Natural killer cell (primary cell): ENCODE data around the gene TSPAN18. TPM values are rescaled to one million over a fixed set of nuclear protein-coding genes. Genes with fewer than 3 reads are reported as not detected.

ENCODE experiments used
- ATAC-seq, 3 donors: fragments of 150-1000 bp in 2 of 3; fragments of 200-7000 bp in 1 of 3; cut with Tn5 transposase; 1 replicate in 1 of 3; 2 replicates in 2 of 3; pipeline ENCODE4 v1.10.0; 2021; ENCODE audit warnings: mild to moderate bottlenecking in 2 of 3, moderate library complexity in 2 of 3
- DNase-seq, 2 donors: peaks; one replicate each; pipeline versions ENCODE4 v3.0.0 to v3.0.0-alpha.2; 2013 to 2021; ENCODE audit warnings: mixed read lengths in 1 of 2
- H3K27ac ChIP-seq: one replicate; pipeline ENCODE4 v1.5.1; 2013; ENCODE audit warnings: mild to moderate bottlenecking, low read length
- H3K27me3 ChIP-seq: one replicate; pipeline ENCODE4 v1.6.1; 2013; ENCODE audit warnings: low read length; ENCODE audit not compliant: control insufficient read depth, insufficient read depth
- H3K36me3 ChIP-seq: one replicate; pipeline ENCODE4 v1.6.1; 2013; ENCODE audit warnings: low read length; ENCODE audit not compliant: control insufficient read depth, insufficient read depth
- H3K4me1 ChIP-seq: one replicate; pipeline ENCODE4 v1.6.1; 2013; ENCODE audit warnings: low read length; ENCODE audit not compliant: control insufficient read depth, insufficient read depth
- H3K4me3 ChIP-seq: one replicate; pipeline ENCODE4 v1.5.1; 2013; ENCODE audit warnings: low read length
- H3K9me3 ChIP-seq: one replicate; pipeline ENCODE4 v1.6.1; 2013; ENCODE audit warnings: low read length; ENCODE audit not compliant: control insufficient read depth, insufficient read depth
- H3K27ac Mint-ChIP-seq, 2 donors: one replicate each; pipeline ENCODE4 v1.8.0; 2022; ENCODE audit warnings: mild to moderate bottlenecking in 2 of 2, mixed read lengths in 2 of 2, moderate library complexity in 1 of 2
- H3K27me3 Mint-ChIP-seq, 2 donors: one replicate each; pipeline ENCODE4 v1.8.0; 2022; ENCODE audit warnings: low read depth in 2 of 2, mixed read lengths in 2 of 2
- H3K36me3 Mint-ChIP-seq: one replicate; pipeline ENCODE4 v1.8.0; 2022; ENCODE audit warnings: mixed read lengths
- H3K4me1 Mint-ChIP-seq, 2 donors: one replicate each; pipeline ENCODE4 v1.8.0; 2022; ENCODE audit warnings: mixed read lengths in 2 of 2
- H3K4me3 Mint-ChIP-seq: one replicate; pipeline ENCODE4 v1.8.0; 2022; ENCODE audit warnings: mild to moderate bottlenecking, moderate library complexity, mixed read lengths
- H3K9me3 Mint-ChIP-seq, 2 donors: one replicate each; pipeline ENCODE4 v1.8.0; 2022; ENCODE audit warnings: mixed read lengths in 2 of 2
- WGBS: methylation state at CpG from one replicate; pipeline ENCODE4 v1.1.7; 2013; ENCODE audit warnings: missing lambda C conversion rate; ENCODE audit not compliant: insufficient coverage; 5-methylcytosine and 5-hydroxymethylcytosine counted together
- intact Hi-C: fragments of 100-400 bp; cut with micrococcal nuclease; formaldehyde crosslinking; loops from one replicate; pipeline ENCODE4 v1.14.2; 2022
- total RNA-seq, 4 donors: library from RNA; stranded (reverse); fragments of 120-200 nt in 1 of 4; gene quantifications; one replicate each; pipeline versions ENCODE4 v1.2.3 to v1.2.4, GENCODE V29; 2013 to 2022
- TF ChIP-seq, protein P1 (sequence below): fragments of 200-600 bp; IDR thresholded peaks from one replicate; pipeline ENCODE4 v1.8.0; 2022; ENCODE audit warnings: antibody characterized with exemption

The TSPAN18 gene
- total RNA-seq, 3 donors from 2014 or later (not counting 1 experiment from before 2014, with no cell fraction given): 1.9 to 2.4 (median 2.3) TPM

- Histone ChIP-seq H3K4me1 (no peaks in the 10 kb centered on the region), H3K9me3 (no peaks in the 10 kb centered on the region), H3K4me3 (no peak overlapping the region), H3K27ac (no peak overlapping the region), H3K27me3 (no peaks in the 10 kb centered on the region), H3K36me3 (no peaks in the 10 kb centered on the region)
- no peak overlapping the region for H3K4me3 Mint-ChIP-seq
- no peak for ATAC-seq
- intact Hi-C loops: no loop called here
- no peaks in the 10 kb centered on the region for H3K9me3 Mint-ChIP-seq
- H3K27ac Mint-ChIP-seq: no peak overlapping the region
- TF ChIP-seq, protein P1, sequence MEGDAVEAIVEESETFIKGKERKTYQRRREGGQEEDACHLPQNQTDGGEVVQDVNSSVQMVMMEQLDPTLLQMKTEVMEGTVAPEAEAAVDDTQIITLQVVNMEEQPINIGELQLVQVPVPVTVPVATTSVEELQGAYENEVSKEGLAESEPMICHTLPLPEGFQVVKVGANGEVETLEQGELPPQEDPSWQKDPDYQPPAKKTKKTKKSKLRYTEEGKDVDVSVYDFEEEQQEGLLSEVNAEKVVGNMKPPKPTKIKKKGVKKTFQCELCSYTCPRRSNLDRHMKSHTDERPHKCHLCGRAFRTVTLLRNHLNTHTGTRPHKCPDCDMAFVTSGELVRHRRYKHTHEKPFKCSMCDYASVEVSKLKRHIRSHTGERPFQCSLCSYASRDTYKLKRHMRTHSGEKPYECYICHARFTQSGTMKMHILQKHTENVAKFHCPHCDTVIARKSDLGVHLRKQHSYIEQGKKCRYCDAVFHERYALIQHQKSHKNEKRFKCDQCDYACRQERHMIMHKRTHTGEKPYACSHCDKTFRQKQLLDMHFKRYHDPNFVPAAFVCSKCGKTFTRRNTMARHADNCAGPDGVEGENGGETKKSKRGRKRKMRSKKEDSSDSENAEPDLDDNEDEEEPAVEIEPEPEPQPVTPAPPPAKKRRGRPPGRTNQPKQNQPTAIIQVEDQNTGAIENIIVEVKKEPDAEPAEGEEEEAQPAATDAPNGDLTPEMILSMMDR: no peak
- WGBS: 94% methylated on average over 8 of the region's 8 CpGs
- H3K27me3 Mint-ChIP-seq: peaks cover 2 to 7% of the 10 kb centered on the region in 2 donors
- no peaks in the 10 kb centered on the region for H3K36me3 Mint-ChIP-seq
- peaks cover 0 to 4% of the 10 kb centered on the region in 2 donors for H3K4me1 Mint-ChIP-seq
- DNase-seq: no peak
Measured at GRCh38 chr11:44815917-44816456, 89.2 kb downstream of the TSPAN18 start.

- ATAC-seq: no peak
- Histone ChIP-seq H3K4me3 (no peak overlapping the region), H3K36me3 (no peaks in the 10 kb centered on the region), H3K4me1 (no peaks in the 10 kb centered on the region), H3K27me3 (no peaks in the 10 kb centered on the region), H3K9me3 (no peaks in the 10 kb centered on the region), H3K27ac (no peak overlapping the region)
- Mint-ChIP-seq H3K27ac (no peak overlapping the region), H3K9me3 (no peaks in the 10 kb centered on the region), H3K4me1 (peaks cover 3 to 6% of the 10 kb centered on the region in 2 donors), H3K36me3 (no peaks in the 10 kb centered on the region), H3K4me3 (no peak overlapping the region), H3K27me3 (peaks cover 7% of the 10 kb centered on the region in 2 donors)
- 91% methylated on average over 3 of the region's 3 CpGs for WGBS
- intact Hi-C loops: no loop called here
- TF ChIP-seq, protein P1: no peak
- no peak for DNase-seq
Measured at GRCh38 chr11:44816761-44817160, 90.0 kb downstream of the TSPAN18 start.

- no peak overlapping the region for H3K27ac ChIP-seq
- H3K4me3 ChIP-seq: no peak overlapping the region
- H3K36me3 ChIP-seq: no peaks in the 10 kb centered on the region
- DNase-seq (no peak), ATAC-seq (no peak)
- no peaks in the 10 kb centered on the region for H3K4me1 ChIP-seq
- H3K36me3 Mint-ChIP-seq: no peaks in the 10 kb centered on the region
- H3K27me3 Mint-ChIP-seq: peaks cover 5 to 7% of the 10 kb centered on the region in 2 donors
- H3K27ac Mint-ChIP-seq: no peak overlapping the region
- no peaks in the 10 kb centered on the region for H3K9me3 Mint-ChIP-seq
- TF ChIP-seq, protein P1: no peak
- H3K9me3 ChIP-seq: no peaks in the 10 kb centered on the region
- intact Hi-C loops: no loop called here
- H3K4me3 Mint-ChIP-seq: no peak overlapping the region
- no peaks in the 10 kb centered on the region for H3K27me3 ChIP-seq
- peaks cover 6 to 10% of the 10 kb centered on the region in 2 donors for H3K4me1 Mint-ChIP-seq
- WGBS: 88% methylated on average over 4 of the region's 4 CpGs
Measured at GRCh38 chr11:44817207-44817949, 90.6 kb downstream of the TSPAN18 start.
